Spleen (tissue), 7 donors: ENCODE results near the gene UTS2R.

Experiments
- POLR2A ChIP-seq, 3 donors: fragments of 450-650 bp; IDR thresholded peaks; one replicate each; pipeline ENCODE4 v1.5.1; 2017; ENCODE audit warnings: antibody characterized with exemption in 3 of 3, mild to moderate bottlenecking in 1 of 3
- POLR2AphosphoS5 ChIP-seq, 3 donors: sonication (generic); formaldehyde crosslinking; IDR thresholded peaks; one replicate each; pipeline ENCODE4 v1.5.1; 2017; ENCODE audit warnings: antibody characterized with exemption in 3 of 3
- TF ChIP-seq, protein P1 (sequence below), 11 experiments: fragments of 200-600 bp in 7 of 11; fragments of 450-650 bp in 4 of 11; sonication (generic) in 4 of 11; IDR thresholded peaks in 8 of 11; conservative IDR thresholded peaks in 3 of 11; 1 replicate in 7 of 11; 2 replicates in 4 of 11; pipeline versions ENCODE4 v1.4.0 to v1.8.0; 2016 to 2021; ENCODE audit warnings: antibody characterized with exemption in 11 of 11, inconsistent platforms in 4 of 11, mild to moderate bottlenecking in 1 of 11
- donor health status: DM: no; HTN: no; CAD: no; lungs with moderate emphysema.
- donor health status: DM: no; HTN: no; CAD: no.
- donor health status: DM: no; HTN: no; CAD: no.

DNA sequence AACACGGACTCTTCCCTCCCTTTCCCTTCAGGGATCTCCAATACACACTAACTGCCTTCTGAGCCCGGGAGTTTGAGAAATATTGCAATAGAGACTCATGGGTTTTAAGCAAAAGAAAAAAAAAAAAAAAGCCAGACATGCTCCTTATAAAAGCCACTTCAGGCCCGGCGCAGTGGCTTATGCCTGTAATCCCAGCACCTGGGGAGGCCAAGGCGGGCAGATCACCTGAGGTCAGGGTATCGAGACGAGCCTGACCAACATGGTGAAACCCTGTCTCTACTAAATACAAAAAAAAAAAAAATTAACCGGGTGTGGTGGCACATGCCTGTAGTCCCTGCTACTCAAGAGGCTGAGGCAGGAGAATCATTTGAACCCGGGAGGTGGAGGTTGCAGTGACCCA, 44.2 kb downstream of the UTS2R start:
- TF ChIP-seq, protein P1, sequence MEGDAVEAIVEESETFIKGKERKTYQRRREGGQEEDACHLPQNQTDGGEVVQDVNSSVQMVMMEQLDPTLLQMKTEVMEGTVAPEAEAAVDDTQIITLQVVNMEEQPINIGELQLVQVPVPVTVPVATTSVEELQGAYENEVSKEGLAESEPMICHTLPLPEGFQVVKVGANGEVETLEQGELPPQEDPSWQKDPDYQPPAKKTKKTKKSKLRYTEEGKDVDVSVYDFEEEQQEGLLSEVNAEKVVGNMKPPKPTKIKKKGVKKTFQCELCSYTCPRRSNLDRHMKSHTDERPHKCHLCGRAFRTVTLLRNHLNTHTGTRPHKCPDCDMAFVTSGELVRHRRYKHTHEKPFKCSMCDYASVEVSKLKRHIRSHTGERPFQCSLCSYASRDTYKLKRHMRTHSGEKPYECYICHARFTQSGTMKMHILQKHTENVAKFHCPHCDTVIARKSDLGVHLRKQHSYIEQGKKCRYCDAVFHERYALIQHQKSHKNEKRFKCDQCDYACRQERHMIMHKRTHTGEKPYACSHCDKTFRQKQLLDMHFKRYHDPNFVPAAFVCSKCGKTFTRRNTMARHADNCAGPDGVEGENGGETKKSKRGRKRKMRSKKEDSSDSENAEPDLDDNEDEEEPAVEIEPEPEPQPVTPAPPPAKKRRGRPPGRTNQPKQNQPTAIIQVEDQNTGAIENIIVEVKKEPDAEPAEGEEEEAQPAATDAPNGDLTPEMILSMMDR (IDR thresholded peaks at IDR 0.05 in 8 of 11, conservative IDR thresholded peaks at IDR 0.05 in 3 of 11), result no peak
- TF ChIP-seq POLR2A (IDR thresholded peaks at IDR 0.05) (no peak), POLR2AphosphoS5 (IDR thresholded peaks at IDR 0.05) (no peak)
